HL-60 (cell line): ENCODE data around the gene DHX30.

Experiments used
- DNase-seq, 2 experiments: peaks; one replicate each; pipeline ENCODE4 v3.0.0-alpha.2; 2010 to 2020; ENCODE audit warnings: low read depth in 1 of 2, low spot score in 1 of 2
- H3K27ac ChIP-seq: fragments of 250-450 bp; sonication (Bioruptor Pico); replicated peaks from 2 replicates; pipeline ENCODE4 v1.5.1; 2020; ENCODE audit warnings: mild to moderate bottlenecking, moderate library complexity
- H3K27me3 ChIP-seq: fragments of 250-450 bp; sonication (Bioruptor Pico); 2 replicates; pipeline ENCODE4 v1.5.1; 2021; ENCODE audit warnings: mild to moderate bottlenecking, moderate library complexity; ENCODE audit not compliant: insufficient read depth, poor library complexity, severe bottlenecking
- H3K4me3 ChIP-seq: replicated peaks from 2 replicates; pipeline ENCODE4 v1.5.1; 2011; ENCODE audit warnings: mild to moderate bottlenecking, control low read depth, low read length; ENCODE audit not compliant: insufficient read depth
- CTCF ChIP-seq: IDR thresholded peaks from one replicate; pipeline ENCODE4 v1.5.1; 2011; ENCODE audit warnings: low read length, control low read depth, inconsistent platforms; ENCODE audit not compliant: insufficient read depth
- GABPA ChIP-seq: IDR thresholded peaks from 2 replicates; pipeline ENCODE4 v1.6.1; 2012; ENCODE audit warnings: low read depth
- POLR2AphosphoS5 ChIP-seq: IDR thresholded peaks from 2 replicates; pipeline ENCODE4 v1.6.1; 2012; ENCODE audit warnings: low read depth
- REST ChIP-seq: IDR thresholded peaks from 2 replicates; pipeline ENCODE4 v1.6.1; 2012; ENCODE audit warnings: low read depth; ENCODE audit not compliant: insufficient replicate concordance
- SPI1 ChIP-seq: IDR thresholded peaks from 2 replicates; pipeline ENCODE4 v1.6.1; 2012; ENCODE audit warnings: low read depth, mild to moderate bottlenecking, borderline replicate concordance

The DHX30 gene

GRCh38 chr3:47850564-47851410, 47.8 kb downstream of the DHX30 start:
- no peaks in the 10 kb centered on the region for H3K27me3 ChIP-seq
- H3K4me3 ChIP-seq = no peak overlapping the region
- H3K27ac ChIP-seq = no peak overlapping the region
- no peak for TF ChIP-seq CTCF
- TF ChIP-seq GABPA = no peak
- TF ChIP-seq POLR2AphosphoS5 = no peak
- no peak for TF ChIP-seq REST
- TF ChIP-seq SPI1 = no peak
- DNase-seq = no peak

- Histone ChIP-seq H3K4me3 (no peak overlapping the region), H3K27ac (no peak overlapping the region), H3K27me3 (no peaks in the 10 kb centered on the region)
- TF ChIP-seq SPI1 (no peak), POLR2AphosphoS5 (peak; percentile 32; the same call in 1 of the 2 replicates), CTCF (no peak)
- DNase-seq = no peak
Measured at GRCh38 chr3:47851888-47852603, 49.1 kb downstream of the DHX30 start.

- Histone ChIP-seq H3K27ac (no peak overlapping the region), H3K4me3 (no peak overlapping the region), H3K27me3 (no peaks in the 10 kb centered on the region)
- TF ChIP-seq REST (no peak), SPI1 (no peak), POLR2AphosphoS5 (no peak), GABPA (no peak), CTCF (no peak)
- DNase-seq = no peak
Measured at GRCh38 chr3:47852604-47853602, 50.0 kb downstream of the DHX30 start.
